GM19324 (cell line): ENCODE measurements around the gene TRDN.

Experiments used
- ATAC-seq: cut with Tn5 transposase; IDR thresholded peaks from one replicate; pipeline ENCODE4 v1.9.1; 2021; ENCODE audit warnings: mild to moderate bottlenecking, moderate library complexity; ENCODE audit not compliant: unreplicated experiment, low FRiP score

TRDN gene

DNA sequence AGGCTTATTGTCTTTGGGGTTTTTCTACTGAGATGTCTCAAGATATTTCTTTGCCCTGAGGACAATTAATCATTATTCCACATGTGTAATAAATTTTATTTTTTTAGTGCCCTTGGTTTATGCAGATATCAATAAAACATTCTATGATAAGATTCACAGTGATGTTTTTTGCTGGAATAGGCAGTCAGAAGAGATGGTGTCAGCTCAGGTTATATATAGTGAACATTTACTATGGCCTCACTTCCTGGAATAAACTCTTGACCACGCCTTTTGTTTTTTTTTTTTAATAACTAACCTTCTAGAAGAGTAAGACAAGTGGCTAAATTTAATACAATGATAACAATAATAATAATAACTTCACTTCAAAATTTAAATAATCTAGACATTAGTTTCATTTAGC, 209.7 kb downstream of the TRDN start:
- no peak for ATAC-seq

DNA sequence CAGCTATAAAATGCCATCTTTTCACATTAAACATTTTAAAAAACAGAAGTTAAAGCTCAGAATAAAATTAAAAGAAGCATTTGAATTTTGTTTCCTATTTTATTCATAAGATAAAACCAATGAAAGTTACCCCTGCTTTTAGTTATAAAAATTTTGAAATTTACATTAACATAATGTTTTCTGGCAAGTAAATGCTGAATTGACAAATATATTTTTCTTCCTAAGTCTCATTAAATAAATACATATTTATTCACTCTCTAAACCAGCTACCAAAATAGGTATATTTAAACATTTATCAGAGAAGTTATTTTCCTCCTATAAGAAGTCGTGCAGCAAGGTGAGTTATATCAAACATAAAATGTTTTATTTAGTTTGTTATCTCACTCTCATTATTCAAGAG, 213.6 kb downstream of the TRDN start:
- no peak for ATAC-seq

DNA sequence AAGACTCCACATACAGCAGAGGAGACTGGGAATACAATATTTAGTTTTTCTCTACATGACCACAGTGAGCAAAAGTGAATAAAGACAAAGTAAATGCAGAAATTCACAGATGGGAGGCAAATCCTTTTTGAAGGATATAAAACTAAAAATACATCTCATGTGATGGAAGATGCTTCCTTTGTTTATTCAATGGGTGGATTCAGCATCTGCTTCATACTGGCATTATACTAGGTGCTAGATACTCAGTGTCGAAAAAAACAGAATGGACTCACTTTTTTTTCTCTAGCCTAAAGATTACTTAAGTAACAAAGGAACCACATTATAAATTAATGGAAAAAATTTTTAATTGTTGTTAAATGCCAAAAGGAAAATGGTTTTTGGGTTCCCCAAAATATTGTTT, 216.2 kb downstream of the TRDN start:
- no peak for ATAC-seq

DNA sequence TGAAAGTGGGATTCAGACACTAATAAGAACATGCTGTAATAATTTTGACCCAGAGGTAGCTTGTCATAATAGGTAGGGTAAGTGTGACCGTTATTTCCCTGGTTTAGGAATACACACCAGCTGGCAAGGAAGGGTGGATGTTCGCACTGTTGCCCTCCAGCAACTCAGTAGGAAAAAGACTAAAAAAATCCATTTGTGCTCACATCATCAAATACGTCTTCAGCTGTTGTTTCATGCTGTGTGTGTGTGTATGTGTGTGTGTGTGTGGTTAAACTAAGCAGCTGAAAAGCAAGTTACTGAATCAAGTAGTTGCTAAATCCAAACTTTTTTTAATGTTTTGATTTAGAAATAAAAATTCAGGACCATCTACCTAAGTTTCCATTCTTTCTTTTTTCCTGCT, 218.7 kb downstream of the TRDN start:
- ATAC-seq, result no peak

DNA sequence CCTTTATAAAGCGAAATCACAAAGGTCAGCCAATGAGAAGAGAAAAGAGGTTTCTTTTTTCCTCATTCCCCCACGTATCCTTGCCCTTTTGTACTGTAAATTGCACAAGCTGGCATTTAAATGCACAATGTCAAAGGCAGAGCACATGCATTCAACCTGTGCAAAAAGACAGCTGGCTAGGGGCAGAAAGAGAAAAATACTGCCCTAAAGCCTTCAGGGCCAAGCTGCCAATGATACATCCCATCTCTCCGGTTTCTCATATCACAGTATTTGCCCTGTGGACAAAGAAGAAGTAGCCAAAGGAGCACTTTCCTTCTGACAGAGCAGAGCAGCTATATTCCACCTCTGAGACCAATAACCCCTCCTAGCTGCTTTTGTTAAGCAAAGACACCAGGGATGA, 219.2 kb downstream of the TRDN start:
- ATAC-seq, result no peak

DNA sequence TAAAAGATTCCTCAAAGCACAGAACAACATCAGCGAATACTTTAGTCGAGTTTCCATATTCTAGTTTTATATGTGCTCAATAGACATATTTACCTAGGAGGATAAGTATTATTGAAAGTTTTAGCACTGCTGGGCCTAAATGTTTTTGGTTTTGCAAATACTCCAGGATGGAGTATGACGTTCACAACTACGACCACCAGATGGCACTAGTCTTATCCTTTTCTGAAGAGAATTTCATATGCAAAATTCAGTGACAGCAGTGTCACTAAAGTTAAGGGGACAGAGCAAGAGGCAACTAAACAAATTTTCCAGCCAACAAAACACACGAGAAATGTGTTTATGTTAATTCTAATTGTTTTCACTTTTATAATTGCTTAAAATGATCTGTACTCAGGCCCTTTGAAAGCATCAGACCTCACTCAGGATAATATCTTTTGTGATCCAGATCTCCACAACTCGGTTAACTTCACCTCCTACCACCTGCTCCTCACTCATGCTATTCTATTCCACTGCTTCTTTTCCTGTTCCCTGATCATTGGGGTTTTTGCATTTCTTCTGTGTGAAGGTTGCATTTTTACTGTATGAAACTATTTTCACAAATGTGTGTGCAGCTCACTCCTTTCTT, 220.8 kb downstream of the TRDN start:
- peak; percentile 86 for ATAC-seq

DNA sequence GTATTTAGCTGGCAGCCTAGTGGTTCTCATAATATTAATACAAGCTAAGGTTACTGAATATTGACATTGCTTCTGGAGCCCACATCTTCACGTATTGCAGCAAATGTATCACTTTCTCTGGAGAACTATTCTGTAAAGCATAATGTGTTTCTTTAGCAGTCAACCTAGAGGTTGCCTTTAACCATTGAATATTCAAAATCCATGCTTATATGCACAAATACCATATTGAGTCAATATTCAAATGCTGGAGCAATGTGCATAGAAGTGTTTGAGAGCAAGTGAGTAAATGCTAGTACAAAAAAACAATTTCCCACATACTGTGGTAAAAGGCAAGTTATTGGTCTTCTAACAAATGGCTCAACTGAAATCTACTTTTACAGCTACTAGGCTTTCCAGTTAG, 231.8 kb downstream of the TRDN start:
- ATAC-seq, result no peak

DNA sequence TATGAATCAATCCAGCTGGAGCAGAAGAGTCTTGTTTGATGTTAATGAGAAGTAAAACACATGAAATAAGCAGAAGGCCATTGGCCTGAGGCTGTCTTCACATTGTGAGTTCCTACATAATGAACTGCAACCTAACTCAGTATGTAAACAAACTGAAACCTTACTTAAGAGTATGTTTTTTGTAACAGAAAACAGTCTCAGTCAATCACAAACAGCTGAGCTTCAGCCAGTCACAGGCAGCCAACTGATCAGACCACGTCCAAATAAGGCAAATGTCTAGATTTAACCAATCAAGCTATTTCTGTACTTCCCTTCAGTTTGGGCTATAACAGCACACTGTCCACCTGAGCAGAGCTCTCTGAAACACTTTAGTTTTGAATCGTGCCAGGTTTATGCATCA, 234.7 kb downstream of the TRDN start:
- peak; percentile 72 for ATAC-seq

DNA sequence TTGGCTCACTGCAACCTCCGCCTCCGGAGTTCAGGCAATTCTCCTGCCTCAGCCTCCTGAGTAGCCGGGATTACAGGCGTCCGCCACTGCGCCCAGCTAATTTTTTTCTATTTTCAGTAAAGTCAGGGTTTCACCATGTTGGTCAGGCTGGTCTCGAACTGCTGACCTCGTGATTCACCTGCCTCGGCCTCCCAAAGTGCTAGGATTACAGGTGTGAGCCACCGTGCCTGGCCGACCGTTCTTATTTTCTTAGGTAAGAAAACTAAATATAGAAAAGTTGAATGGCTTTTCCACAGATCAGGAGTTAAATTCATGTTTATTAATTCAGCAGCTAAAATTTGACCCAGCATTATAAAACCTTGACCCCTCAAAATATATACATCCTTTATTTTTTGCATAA, 238.7 kb downstream of the TRDN start:
- no peak for ATAC-seq

DNA sequence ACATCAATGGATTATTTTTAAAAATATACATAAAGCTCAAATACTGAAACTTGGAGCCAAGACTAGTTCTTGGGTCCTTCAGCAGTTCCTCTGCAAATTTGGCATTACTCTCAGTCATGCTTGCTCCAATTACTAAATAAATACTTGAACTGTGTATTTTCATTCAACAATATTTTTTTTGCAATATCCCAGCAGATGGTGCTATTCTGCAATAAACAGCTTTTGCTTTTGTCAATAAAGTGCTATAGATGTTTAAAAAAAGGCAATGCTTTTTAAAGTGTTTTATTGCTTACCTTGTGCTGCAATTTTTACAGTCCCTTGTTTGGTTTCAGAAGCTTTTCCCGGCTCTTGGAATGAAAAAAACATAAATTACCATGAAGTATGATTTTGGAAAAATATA, 243.4 kb downstream of the TRDN start:
- no peak for ATAC-seq

DNA sequence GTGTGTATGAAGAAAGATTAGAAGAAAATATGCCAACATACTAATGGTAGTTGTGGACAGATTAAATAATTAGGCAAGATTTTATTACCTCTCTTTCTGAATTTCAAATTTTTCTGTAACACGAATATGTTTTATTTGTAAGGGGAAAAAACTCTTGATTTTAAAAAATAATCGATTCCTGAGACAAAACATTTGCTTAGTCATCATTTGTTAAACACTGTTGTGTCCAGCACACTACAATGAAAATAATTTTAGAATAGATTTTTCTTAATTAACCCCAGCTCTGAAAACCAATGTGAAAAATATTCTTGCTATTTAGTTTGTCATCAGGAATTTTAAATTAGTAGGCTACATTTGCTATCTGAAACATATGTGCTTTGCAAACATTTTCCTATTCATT, 253.0 kb downstream of the TRDN start:
- no peak for ATAC-seq

DNA sequence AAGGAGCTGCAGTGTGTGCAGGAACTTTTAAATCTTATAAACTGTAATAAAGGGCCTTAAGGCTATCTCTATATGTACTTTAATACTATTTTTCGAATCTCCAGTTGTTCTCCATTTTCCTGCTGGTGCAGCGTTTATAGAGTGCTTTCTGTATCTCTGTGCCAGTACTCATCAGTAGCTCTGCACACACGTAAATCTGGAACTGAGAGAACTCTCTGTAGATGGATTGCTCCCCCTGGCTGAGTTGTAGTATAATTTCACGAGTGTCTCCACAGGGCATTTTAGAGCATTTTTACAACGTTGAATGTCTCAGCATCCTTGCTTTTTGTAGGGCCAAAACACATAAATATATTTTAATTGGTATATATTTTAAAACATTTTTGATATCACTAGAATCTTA, 256.5 kb downstream of the TRDN start:
- no peak for ATAC-seq

DNA sequence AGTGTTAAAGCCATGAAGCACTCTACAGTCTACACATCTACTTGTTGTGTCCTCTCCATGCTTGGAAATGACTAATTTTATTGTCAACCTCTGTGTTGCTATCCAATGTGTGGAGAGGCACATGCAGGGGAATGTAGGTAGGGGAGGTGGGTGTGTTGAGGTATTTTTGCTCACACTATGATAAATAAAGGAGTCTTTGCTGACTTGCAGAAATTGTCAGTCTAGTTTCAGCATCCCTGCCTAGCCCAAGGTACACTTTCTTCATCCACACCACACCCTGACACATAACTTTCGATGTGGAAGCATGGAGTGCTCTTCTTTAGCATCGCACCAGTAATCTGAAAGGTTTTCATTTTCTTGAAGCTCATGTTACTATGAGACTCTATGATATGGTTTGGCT, 264.0 kb downstream of the TRDN start:
- no peak for ATAC-seq

DNA sequence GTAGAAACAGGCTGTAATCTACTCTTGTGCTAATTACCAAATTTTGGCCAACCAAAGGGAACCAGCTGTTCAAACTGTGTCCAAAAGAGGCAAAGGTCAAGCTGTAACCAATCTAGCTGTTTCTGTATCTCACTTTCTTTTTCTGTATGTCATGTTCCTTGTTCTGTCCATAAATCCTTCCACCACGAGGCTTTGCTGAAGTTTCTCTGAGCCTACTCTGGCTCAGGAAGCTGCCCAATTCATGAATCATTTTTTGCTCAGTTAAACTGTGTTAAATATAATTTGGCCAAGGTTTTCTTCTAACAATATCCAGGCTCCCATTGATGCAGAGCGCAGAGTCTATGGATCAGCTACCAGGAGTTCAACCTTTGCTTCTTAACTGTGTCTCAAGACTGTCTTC, 272.8 kb downstream of the TRDN start:
- no peak for ATAC-seq

DNA sequence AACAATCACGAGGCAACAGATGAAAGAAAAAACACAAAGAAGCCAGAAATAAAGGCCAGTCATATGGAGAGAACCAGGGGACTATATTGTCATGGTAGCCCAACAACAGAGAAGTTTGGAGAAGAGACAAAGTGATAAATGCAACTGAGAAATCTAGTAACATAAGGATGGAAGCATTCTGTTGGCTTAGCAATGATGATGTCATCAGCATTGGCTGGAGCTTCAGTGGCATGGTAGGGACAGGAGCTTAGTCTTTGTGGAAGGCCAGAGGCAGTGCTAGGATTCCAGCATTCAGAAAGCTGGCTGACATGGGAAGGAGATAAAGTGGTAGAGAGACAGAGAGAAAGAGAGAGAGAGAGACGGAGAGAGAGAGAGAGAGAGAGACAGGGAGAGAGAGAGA, 276.4 kb downstream of the TRDN start:
- no peak for ATAC-seq

DNA sequence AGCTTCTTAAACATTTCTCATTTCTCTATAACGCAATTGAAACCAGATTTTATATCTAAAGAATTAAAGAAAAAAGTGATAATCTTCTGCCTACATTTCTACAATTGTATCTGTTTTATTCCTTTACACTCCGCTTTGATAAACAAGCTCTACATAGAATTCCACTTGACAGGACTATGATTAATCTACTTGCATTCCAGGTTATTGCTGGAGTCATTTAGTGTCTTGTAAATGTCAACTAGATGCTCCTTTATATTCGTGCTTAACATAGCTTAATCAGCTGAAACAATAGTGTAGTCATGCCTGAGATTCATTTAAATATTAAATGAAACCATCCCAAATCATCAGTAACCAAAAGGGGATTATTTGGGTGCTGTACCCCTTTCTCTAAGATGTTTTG, 284.0 kb downstream of the TRDN start:
- no peak for ATAC-seq

DNA sequence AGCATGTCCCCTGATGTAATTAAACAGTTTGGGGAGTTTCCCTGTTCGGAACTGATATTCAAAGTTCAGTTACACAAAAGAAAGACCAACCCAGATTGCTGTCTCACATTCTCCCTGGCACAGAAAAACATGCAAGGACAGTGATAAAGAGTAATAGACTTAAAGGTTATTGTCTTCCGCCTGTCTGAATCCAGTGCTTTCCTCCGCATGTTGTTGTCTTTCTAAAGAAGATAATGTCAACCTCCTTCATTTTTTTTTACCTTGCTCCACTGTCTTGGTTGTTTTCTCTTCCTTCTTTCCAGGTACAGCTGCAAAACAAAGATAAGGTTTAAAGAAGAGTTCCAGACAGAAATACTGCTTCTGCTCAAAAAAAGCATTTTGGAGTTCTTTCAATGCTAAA, 284.5 kb downstream of the TRDN start:
- ATAC-seq, result no peak

DNA sequence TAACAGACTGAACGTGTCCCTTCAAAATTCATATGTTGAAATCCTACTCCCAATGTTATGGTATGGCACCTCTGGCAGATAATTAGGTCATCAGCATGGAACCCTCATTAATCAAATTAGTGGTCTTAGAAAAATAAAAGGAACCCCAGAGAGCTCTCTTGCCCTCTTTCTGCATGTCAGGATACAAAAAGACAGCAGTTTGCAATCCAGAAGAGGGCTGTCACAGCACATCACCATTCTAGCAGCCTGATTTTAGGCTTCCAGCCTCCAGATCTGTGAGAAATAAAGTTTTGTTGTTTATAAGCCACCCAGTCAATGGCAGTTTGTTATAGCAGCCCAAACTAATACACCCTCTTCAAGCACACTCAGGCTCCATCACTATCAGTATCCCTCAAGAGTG, 292.9 kb downstream of the TRDN start:
- no peak for ATAC-seq

DNA sequence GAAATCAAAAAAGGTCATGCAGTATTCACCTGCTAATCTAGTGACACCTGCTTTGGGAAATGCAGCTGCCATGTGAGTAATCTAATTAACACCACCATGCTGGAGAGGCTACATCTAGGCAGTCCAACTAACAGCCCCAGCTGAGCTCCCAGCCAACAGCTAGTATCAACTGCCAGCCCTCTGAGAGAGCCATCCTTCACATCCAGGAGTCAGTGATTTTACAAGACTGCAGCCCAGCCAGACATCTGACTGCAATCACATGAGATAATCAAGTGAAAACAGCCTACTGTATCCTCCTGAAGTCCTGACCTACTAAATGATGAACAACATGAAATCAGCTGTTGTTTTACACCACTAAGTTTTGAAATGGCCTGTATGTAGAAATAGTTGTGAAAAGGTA, 298.4 kb downstream of the TRDN start:
- ATAC-seq, result no peak

DNA sequence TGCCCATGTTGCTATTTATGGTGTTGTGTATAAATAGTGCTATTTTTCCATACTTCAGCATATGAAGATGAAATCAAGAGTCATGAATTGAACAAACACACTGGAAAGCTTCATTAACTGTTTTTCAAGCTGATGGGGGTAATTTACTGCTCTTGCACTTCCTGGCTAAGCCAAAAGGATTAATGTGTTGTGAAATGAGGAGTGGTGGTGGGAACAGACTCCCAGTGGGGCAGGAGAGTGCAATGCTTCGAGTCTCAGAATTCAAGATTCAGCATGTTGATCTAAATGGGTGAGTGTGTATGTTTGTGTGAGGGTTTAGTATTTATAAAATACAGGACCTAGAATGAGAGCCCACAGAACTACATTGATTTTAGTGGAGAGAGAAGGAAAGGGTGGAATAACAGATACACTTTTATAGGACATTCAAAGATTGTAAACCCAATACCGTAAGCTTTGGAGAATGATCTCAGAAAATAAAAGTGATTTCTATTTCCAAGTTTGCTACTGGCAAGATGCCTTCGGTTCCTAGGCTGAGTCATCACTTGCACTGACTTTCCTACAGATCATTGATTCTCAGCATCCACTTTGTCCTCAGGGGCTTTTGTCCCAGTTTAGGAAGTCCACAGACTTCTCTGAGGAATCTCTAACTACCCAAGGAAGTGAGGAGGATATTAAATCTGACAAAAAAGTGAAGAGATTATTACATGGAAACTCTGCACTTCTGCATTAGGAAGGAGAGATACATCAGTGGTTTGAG, 303.6 kb downstream of the TRDN start:
- ATAC-seq, result no peak

DNA sequence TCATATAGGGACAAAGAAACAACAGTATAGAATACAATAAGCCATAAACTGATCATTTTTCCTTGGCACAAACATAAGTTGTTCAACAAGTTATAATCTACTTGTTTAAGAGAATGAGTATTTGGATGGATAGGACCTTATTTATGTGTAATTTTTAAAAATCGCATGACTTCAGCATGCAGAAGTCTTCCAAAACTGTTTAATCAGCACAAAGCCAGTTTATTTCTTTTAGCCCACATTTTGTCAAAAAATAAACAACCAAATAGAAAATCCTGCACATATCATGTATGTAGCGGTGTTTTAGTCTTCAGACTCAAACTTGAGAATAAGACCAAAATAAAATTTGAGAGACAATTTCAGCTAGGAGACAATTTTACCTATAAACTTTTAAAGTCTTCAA, 304.7 kb downstream of the TRDN start:
- ATAC-seq, result no peak

DNA sequence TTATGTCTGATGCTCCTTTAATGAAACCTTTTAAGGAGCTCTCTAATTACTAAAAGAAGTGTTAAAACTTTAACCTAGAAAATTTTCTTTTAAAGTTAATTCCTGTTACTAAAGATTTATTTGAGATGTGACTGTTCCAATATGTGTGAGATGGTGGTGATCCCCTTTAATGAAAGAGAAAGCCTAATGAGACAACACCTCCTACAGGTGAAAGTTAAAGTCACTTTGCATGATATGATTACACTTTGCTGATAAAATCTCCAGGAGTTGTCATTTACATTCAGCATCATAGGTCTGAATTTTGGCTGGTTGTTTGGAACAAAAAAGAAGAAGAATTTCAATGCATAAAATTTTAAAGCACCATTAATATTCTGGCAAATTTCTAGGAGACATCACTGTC, 307.4 kb downstream of the TRDN start:
- no peak for ATAC-seq
